Suprapubic skin (tissue), 3 donors: ENCODE measurements around the gene PIH1D2.

Source experiments
- CTCF ChIP-seq, 2 donors: fragments of 200-600 bp in 1 of 2; fragments of 450-650 bp in 1 of 2; sonication (generic) in 1 of 2; IDR thresholded peaks; one replicate each; pipeline ENCODE4 v1.5.1; 2016 to 2019; ENCODE audit warnings: antibody characterized with exemption in 2 of 2, mild to moderate bottlenecking in 1 of 2, moderate library complexity in 1 of 2
- POLR2A ChIP-seq, 2 donors: fragments of 450-650 bp; IDR thresholded peaks; one replicate each; pipeline ENCODE4 v1.6.1; 2017; ENCODE audit warnings: antibody characterized with exemption in 2 of 2, mild to moderate bottlenecking in 2 of 2, moderate library complexity in 2 of 2

- TF ChIP-seq POLR2A (IDR thresholded peaks at IDR 0.05) = no peak
- TF ChIP-seq CTCF (IDR thresholded peaks at IDR 0.05) = no peak
Observed at GRCh38 chr11:112051768-112052167, 22.0 kb downstream of the PIH1D2 start.
